Hepatocyte (in vitro differentiated cells): ENCODE data around the gene TSR3.

Experiments
- CTCF ChIP-seq: fragments of 200-600 bp; sonication (generic); IDR thresholded peaks from 2 replicates; pipeline ENCODE4 v1.5.1; 2016; ENCODE audit warnings: antibody characterized with exemption, mild to moderate bottlenecking; ENCODE audit not compliant: poor library complexity
- EZH2 ChIP-seq: fragments of 200-600 bp; sonication (generic); IDR thresholded peaks from 2 replicates; pipeline ENCODE4 v1.6.1; 2016; ENCODE audit warnings: antibody characterized with exemption, mild to moderate bottlenecking, borderline replicate concordance
- EZH2phosphoT487 ChIP-seq: fragments of 200-600 bp; sonication (generic); IDR thresholded peaks from one replicate; pipeline ENCODE4 v1.6.1; 2018; ENCODE audit warnings: antibody characterized with exemption, mild to moderate bottlenecking, low read depth, moderate library complexity; ENCODE audit not compliant: unreplicated experiment, severe bottlenecking

GRCh38 chr16:1395444-1396031 is 43.9 kb upstream of the TSR3 start:
- TF ChIP-seq CTCF, result no peak
- no peak for TF ChIP-seq EZH2
- TF ChIP-seq EZH2phosphoT487, result no peak
